Renal cortex interstitium (tissue), 11 donors: ENCODE data around the gene IGSF9B. TPM values are rescaled to one million over a fixed set of nuclear protein-coding genes. Genes with fewer than 3 reads are reported as not detected.

Experiments used
- DNase-seq, 11 donors: peaks; one replicate each; pipeline ENCODE4 v3.0.0-alpha.2; 2013; ENCODE audit warnings: low read depth in 9 of 11, low spot score in 4 of 11; ENCODE audit errors: extremely low read depth in 1 of 11
- polyA plus RNA-seq, 3 donors: library from polyadenylated mRNA; unstranded; fragments of 120-200 nt; gene quantifications; one replicate each; pipeline ENCODE4 v1.2.1, GENCODE V29; 2013; ENCODE audit not compliant: insufficient read length in 3 of 3

IGSF9B gene
- polyA plus RNA-seq, 3 donors: 5.1 to 8.4 (median 8.2) TPM

DNA sequence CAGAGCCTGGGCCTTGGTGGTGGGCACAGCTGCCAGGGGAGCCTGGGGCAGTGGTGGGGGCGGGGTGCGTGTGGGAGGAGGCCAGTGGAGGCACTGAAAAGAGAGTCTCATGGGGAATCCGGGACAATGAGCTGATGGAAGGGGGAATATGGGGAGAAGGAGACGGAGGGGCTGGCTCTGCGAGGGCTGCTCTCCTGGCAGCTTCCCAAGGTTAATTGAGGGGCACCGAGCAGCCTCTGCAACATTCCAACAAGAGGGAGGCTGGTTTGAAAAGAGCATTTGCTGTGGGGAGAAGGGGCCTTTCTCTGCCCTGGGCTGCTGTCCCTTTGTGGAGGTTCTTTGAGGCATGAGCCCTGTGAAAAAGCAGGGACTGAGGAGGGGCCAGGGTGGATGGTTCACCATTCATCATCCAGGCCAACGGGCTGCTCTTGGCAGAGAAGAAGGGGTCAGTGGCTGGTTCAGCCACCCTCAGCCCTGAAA lies 9.4 kb upstream of the IGSF9B start:
- no peak for DNase-seq

DNA sequence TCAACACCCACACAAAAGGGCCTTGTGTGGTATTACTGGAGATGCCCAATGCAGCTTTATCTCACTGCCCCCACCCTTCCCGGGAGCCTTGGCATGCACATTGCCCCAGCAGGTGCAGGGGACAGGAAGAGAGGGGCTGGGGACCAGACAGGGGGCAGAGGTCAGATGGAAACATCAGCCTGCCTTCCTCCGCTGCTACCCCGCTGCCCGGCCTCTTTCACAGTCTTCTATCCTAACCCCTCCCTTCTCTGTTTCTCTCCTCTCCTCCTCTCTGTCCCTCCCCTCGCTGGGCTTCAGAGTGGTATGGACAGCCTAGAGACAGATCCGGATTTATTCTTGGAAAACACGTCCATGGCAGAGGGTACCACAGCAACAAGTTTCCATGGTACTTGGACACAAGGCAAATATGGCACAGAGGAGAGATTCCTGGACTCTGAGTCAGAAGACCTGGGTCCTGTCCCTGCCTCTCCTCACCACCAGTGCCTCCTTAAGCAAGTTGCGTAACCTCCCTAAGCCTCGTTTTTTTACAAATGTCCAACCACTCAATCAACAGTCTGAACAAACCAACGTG lies 8.3 kb upstream of the IGSF9B start:
- DNase-seq: no peak

DNA sequence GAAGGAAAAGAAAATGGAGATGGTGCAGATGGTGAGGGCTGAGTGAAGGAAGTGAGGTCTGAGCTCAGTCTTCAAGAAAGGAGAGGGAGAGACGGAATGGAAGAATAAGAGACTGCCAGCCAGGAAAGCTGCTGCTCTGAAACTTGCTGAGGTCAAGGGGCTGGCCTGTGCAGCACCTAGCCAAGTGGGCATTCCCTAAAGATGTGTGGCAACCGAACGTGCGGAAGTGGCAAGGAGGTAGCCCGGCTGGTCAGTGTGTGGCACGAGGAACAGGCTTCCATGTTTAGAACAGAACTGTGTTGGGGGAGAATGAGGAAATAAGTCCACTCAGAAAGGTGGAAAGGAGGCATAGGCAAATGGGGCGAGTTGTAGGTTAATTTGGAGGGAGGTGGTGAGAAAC lies 7.6 kb upstream of the IGSF9B start:
- DNase-seq: no peak

DNA sequence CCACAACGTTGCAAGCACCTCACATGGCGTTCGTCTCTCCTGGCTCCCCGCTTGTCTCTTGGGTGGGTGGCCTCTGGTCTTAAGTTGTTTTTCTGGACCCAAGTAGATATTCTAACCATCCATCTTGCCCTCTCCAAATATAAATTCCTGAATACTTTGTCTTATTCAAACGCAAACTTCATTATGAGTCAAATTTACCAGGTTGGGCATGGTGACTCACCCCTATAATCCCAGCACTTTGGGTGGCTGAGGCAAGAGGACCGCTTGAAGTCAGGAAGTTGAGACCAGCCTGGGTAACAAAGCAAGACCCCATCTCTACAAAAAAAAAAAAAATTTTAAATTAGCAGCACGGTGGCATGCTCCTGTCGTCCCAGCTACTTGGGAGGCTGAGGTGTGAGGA lies 5.1 kb upstream of the IGSF9B start:
- no peak for DNase-seq

DNA sequence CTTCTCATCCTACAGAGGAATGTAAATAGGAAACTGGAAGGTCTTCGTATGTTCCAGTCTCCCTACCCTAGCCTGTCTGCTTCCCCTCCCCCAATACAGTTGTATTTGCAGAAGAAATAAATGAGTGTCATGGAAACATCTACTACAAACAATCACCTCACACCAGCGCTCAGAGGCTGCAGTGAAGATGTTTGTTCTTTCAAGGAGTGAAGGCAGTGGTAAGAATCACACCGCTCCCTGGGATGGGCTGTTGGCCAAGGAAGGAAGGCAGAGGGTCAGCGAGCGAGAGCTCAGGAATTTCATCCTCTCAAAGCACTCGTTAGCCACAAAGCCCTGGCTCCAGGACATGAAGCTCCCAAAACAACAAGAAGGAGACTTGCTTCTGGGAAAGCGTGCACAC lies 1.1 kb upstream of the IGSF9B start:
- no peak for DNase-seq

DNA sequence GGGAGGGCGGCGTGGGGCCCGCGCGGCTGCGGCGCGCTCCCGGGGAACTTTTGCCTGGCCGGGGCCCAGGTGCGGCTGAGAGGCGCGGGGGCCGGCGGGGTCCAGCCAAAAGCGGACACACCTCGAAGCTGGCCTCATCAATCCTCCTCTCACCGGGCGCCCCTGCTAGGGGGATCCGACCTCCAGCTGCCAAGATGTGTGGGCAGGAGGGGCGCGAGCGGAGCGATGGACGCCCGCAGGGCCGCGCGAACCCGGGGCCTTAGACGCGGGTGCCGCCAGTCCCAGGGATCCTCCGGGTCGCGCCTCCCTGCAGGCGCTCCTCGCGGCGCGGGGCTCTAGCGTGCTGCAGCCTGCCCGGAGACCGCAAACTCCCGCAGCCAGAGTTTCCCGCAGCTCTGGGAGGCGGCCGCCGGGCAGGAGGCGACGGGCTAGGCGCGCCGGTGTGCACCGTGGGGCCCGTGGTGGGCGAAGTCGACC lies 785 bp downstream of the IGSF9B start:
- DNase-seq: no peak

DNA sequence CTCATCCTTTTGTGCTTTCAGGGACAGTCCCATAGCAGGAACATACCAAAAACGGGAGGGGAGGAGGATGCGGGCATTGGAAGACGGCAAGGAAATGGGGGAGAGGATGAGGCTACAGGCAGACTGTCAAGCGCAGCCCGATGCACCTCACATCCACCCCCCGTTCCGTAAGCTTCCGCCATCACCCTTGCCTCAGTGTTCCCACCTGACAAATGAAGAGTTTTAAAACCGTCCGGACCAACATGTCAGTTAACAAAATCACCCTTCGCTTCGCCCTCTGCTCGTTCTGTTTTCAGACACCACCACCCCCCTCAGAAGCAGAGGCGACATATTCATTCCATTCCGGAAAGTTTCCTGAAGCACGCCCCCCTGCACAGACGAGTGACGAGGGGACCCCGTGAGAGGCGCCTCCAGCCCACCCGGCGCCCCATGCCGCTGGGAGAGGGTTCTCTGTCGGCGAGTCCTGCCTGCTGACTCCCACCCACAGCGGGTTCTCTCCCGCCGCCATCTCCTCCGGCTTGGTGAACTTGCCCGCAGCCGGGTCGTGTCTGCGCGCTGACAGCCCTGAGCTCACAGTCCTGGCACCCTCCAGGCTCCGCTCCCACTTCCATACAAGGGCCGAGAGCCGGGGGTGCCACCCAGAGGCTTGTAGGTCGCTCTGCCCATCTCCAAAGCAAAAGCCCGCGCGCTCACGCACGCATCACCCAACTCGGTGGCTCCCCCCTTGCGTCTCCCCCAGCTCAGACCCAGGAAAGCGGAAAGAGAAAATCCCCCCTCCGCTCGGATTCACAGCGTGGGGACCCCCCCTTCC lies 1.5 kb downstream of the IGSF9B start:
- no peak for DNase-seq

DNA sequence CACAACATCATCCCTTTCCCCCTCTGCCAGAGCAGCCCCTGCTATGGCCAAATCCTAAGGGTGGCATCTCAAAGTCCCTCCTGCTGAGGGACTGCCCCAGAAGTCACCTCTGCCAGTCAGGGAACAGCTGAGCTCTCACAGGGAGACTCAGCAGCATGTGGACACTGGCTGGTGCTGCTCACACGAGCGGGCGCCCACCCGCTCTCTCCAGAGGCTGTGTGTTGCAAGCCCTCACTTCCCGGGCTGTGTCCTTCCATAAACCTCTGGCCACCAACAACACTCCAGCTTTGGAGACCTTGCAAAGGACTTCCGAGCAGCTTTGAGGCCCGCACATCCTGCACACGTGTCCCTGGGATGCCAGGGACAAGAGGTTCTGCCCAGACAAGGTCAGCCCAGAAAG lies 2.8 kb downstream of the IGSF9B start:
- no peak for DNase-seq

DNA sequence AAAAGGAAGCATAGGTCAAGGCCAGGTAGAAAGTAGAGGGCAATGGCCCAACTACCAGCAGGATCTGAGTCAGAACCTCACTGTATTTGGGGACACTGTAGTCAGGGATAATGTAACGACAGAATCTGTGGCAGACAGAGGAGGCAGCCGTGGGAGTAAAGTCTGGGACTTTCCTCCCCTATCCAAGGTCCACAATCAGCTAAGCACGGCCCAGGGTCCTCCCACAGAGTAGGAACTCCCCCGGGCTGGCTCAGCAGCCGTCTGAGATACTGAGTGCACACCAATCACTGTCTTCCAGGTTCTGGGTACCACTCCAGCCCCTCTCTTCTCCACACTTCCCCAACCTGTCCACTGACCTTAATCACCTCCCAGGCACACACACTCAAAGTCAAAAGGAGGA lies 3.2 kb downstream of the IGSF9B start:
- DNase-seq: no peak

DNA sequence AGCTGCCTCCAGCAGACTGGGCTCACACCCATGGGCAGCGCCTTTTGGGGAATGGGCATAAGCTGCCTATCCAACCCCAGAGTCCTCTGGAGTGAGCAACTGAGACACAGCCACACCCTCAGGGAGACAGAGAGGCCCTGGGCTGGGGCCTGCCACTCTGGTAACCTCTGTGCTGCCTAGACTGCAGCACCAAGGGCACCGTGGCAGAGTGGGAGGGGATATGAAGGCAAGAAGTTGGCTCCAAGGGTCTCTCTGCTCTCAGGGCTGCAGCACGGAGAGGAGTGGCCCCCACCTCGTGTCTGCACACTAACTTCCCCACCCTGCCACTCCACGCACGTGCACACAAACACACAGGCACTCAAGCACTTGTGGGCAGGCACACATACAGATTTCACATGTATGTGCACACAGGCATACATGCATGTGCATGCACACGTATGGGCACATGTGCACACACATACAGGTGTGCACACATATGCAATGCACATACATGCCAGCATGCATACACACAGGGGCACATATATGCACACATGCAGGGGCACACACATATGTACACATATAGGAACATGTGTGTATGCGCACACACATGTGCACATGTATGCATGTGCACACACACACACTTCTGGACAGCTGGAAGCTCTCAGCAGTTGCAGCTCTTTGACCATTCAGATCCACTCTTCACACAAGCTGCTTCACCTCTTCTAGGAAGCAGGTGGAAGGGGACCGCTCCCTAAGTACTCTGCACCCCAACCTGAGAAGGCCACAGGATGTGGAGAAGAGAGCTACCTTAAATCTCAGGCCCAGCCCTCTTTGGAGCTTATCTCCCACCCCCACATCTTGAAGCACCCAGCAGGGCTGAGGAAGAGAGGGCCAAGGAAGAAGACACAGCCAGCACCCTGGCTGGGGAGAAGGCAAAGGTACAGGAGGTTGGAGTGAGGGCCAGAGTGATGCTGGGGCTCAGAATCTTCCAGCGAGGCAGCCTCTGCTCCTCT lies 4.3 kb downstream of the IGSF9B start:
- no peak for DNase-seq

DNA sequence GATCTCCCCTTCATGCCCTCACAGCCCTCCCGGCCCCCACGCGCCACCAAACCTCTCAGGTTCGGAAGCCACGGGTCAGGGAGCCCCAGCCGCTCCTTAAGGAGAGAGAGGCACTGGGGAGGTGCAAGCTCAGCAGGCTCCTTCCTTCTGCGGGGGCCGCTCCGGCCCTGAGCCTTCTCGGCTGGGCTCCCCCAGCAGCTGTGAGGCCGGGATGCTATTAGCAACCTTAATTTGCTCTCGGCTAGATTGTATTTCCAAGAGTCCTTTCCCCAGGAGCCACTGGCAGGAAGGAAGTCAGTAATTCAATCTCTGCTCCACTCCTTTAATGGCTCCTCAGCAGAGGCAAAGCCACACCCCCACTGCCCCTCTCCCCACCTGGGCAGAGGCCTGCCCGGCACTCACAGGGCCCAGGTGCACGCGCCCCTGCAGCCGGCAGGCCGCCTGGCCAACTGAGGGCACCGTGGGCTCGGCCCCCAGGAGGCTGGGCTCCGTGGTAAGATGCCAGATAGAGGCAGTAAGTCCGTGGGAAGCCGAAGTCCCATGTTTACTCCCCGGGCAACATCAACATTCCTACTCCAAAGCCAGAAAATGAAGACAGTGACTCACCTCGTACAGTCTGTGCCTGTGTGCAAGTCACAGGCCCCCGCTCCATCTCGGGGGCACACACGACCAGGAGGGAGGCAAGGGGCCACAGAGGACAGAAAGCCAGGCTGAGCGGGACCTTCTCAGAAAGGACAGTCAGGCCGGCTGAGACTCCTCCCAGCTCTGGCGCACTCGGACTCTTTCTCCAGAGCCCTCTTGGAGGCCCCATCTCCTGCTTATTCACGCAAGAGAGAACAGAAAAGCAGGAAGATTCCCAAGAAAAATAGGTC lies 5.2 kb downstream of the IGSF9B start:
- DNase-seq: peak in 4 of 11 donors; percentile 55 to 77 (median 62)

DNA sequence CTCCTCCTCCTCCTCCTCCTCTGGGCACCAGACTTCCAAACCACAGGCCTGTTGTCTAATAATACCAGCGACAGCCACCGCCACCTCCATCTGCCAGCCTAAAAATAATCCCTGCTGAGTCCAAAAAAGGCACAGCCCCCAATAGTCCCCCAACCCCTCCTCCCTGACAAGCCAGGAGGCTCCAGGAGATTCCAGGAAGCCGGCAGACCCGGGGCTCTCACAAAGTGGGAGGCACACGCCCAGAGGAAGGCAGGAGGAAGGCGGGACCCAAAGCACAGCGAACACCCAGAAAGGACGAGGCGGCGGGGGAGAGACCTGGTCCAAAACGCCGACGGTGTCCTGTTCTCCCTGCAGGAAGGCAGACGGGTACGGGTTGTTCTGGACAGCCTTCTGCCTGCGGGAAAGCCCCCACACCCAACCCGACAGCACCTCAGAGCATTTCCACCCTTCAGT lies 5.9 kb downstream of the IGSF9B start:
- no peak for DNase-seq

DNA sequence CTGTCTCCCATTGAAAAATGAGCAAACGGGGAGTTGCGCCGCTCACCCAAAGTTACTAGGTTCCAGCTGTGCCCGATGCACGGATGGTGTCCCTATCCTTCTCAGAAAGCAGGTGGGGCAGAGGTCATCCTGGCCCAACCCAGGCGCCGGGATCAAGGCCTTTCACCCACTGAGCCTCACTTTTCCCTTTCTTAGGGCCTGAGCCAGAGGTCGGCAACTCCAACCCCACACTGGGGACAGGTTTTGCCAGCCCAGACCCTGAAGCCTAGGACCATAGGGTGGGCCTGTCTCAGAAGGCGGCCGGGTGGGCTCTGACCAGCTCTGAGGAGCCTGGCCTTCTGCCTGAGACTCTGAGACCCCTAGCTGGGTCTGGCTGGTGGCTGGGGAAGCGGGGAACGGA lies 6.3 kb downstream of the IGSF9B start:
- no peak for DNase-seq

DNA sequence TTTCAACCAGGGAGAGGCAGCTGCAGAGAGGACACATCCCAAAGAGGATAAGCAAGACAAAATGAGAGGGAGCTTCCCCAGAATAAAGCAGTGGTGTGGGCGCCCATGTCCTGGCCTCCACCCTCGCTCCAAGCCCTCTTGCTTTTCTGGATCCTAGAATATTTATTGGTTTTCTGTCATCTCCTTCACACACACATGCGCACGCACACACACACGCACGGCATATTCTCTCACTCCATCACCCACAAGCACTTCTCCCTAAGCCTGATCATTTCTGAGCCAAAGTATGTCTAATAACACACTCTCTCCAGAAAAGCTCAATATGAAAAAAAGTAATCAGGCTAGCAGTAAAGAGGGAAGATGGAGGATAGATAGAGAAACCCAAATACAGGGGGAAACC lies 7.6 kb downstream of the IGSF9B start:
- no peak for DNase-seq

DNA sequence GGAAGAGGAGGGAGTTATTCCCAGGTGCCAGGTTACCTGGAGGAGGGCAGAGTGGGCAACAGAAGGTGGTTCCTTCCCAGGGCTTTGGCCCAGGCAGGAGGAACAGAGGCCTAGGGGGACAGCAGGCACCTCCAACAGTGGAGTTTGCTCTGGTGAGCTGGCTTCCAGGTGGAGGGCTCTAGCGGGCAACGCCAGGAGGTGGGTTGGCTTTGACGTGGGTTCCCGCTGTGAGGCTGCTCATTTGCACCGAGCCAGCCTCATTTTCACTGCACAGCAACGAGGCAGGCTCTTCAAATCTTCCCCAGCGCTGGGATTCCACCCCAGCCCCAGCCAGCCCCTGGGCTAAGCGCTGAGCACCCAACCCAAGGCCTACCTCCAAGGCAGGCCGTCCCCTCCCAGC lies 8.1 kb downstream of the IGSF9B start:
- DNase-seq: no peak

DNA sequence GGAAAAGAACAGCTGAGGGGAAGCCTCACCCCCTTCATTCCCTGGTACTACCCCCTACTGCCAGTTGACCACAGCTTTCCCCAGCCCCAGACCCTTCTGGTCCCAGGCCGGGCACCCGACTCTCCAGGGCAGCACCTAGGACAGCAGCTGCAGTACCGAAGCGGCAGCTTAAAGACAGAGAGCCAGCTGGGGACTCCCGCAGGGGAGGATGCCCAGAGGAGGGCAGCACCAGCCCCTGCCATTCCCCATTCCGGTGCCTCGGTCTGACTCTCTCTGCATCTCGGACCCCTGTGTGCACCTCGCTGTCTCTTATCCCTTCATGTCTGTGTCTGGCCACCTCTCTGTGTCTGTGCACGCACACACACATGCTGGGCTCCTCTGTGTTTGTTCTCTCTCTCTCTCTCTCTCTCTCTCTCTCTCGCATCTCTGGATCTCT lies 9.4 kb downstream of the IGSF9B start:
- DNase-seq: peak in 4 of 11 donors; percentile 50 to 68 (median 62)

DNA sequence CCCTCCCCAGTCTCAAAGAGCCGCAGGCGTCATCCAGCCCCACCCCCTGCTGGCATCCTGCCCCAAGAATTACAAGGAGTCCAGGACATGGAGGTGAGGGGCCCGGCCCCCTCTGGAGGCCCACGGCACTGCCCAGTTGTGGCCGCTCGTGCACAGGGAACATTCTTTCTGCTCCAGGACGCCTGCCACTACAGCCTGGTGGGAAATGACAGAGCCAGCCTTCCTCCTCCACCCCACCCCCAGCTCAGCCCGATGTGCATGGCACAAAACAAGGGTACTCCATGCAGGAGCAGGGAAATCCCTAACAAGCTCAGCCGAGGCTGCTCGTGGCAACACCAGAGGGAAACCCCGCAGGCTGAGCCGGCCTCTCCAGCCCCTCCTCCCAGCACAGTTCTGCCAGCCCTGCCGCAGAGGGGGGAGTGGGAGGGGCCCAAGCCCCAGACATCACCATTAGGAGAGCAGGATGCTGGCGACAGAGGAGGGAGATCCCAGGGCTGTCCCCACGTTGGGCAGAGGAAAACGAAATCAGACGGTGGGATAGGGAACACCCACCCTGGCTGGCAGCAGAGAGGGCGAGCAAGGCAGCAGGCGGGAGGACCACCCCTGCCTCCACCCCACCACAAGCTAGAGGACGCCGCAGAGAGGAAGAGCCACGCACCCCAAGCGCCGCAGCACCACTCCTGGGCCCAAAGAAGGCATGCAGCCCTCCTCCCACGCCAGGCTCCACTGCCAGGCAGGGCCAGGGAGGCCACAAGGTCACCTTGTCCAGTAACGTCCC lies 10.0 kb downstream of the IGSF9B start:
- DNase-seq: no peak

DNA sequence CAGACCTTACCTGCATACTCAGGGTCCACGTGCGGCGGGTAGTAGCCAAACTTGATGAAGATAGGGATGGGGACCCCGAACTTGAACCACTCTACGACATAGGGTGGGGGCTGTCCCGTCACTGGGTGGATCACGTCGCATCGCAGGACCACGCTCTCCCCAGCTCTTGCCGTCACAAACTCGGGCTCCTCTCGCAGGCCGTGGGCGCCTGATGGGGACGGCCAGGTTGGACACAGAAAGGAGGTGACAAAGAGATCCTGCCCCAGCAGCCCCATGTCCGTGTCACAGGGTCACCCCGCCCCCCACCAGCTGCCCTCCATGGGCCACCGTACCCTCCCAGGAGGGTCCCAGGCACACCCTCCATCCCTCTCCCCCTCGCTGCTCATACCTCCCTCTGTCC lies 10.7 kb downstream of the IGSF9B start:
- no peak for DNase-seq
